Choroid plexus epithelial cell (primary cell): Measurements from ENCODE around the gene AKR1A1.
"Not testable (repeated sequence)": the region's sequence is repeated elsewhere in the genome, so short reads cannot be mapped to it uniquely, and the experiment has no call there.

Experiments used
- DNase-seq: peaks from one replicate; pipeline ENCODE4 v3.0.0-alpha.2; 2010; ENCODE audit warnings: low read depth
- H3K4me3 ChIP-seq: 2 replicates; pipeline ENCODE4 v1.5.1; 2011; ENCODE audit warnings: low read depth, mild to moderate bottlenecking, control low read depth, low read length, moderate library complexity
- CTCF ChIP-seq: conservative IDR thresholded peaks from 2 replicates; pipeline ENCODE4 v1.5.1; 2011; ENCODE audit warnings: low read depth, mild to moderate bottlenecking, control low read depth, inconsistent platforms, low read length, moderate library complexity

AKR1A1 gene

GRCh38 chr1:45585496-45586075 is 35.0 kb downstream of the AKR1A1 start:
- H3K4me3 ChIP-seq: peak overlapping the region; percentile 100
- no peak for TF ChIP-seq CTCF
- no peak for DNase-seq

GRCh38 chr1:45586769-45587168 is 36.1 kb downstream of the AKR1A1 start:
- H3K4me3 ChIP-seq: no peak overlapping the region
- no peak for TF ChIP-seq CTCF
- DNase-seq: no peak

- no peak for DNase-seq
- no peak for TF ChIP-seq CTCF
- H3K4me3 ChIP-seq: no peak overlapping the region
Measured at GRCh38 chr1:45589861-45590260, 39.2 kb downstream of the AKR1A1 start.

GRCh38 chr1:45594412-45594811 is 43.8 kb downstream of the AKR1A1 start:
- DNase-seq: no peak
- no peak for TF ChIP-seq CTCF
- H3K4me3 ChIP-seq: no peak overlapping the region

DNA sequence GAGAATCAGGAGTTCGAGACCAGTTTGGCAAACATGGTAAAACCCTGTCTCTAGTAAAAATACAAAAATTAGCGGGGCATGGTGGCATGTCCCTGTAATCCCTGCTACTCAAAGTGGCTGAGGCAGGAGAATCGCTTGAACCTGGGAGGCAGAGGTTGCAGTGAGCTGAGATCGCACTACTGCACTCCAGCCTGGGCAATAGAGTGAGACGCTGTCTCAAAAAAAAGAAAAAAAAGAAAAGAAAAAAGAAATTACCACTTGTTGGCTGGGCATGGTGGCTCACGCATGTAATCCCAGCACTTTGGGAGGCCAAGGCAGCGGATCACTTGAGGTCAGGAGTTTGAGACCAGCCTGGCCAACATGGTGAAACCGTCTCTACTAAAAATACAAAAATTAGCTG is 46.1 kb downstream of the AKR1A1 start:
- not testable (repeated sequence) for DNase-seq, H3K4me3 ChIP-seq

GRCh38 chr1:45604239-45604638 is 53.6 kb downstream of the AKR1A1 start:
- no peak overlapping the region for H3K4me3 ChIP-seq
- no peak for DNase-seq

GRCh38 chr1:45607404-45608074 is 56.9 kb downstream of the AKR1A1 start:
- TF ChIP-seq CTCF: no peak
- no peak for DNase-seq
- H3K4me3 ChIP-seq: no peak overlapping the region

More at GRCh38 chr1:45604239-45604638, 53.6 kb downstream of the AKR1A1 start:
- no peak for TF ChIP-seq CTCF
